Left ventricle myocardium superior (tissue), 1 donor: ENCODE data around the gene DCAF5. TPM values are rescaled to one million over a fixed set of nuclear protein-coding genes. Genes with fewer than 3 reads are reported as not detected.
"Not testable (repeated sequence)": the region's sequence is repeated elsewhere in the genome, so short reads cannot be mapped to it uniquely, and the experiment has no call there.

Experiments used
- ATAC-seq: fragments of 200-7000 bp; cut with Tn5 transposase; one replicate; pipeline ENCODE4 v1.9.1; 2020; ENCODE audit warnings: mild to moderate bottlenecking, moderate library complexity
- DNase-seq: peaks from one replicate; pipeline ENCODE4 v3.0.0-alpha.2; 2020
- intact Hi-C: fragments of 100-400 bp; cut with micrococcal nuclease; formaldehyde crosslinking; loops from one replicate; pipeline ENCODE4 v1.11.0; 2022
- total RNA-seq: library from RNA; stranded (reverse); fragmentation: NEBNext Ultra II Directional; extraction: Animal tissue kit (Norgen Biotek cat#: 25700); gene quantifications from one replicate; pipeline ENCODE4 v1.2.1, GENCODE V29; 2021
- donor health status: DM: no; HTN: yes; CAD: no; lungs with severe emphysema.

The DCAF5 gene
- total RNA-seq, 1 donor from 2014 or later, result 62.6 TPM

GRCh38 chr14:69083181-69083580, 69.7 kb downstream of the DCAF5 start:
- no peak for ATAC-seq
- DNase-seq, result no peak
- intact Hi-C loops, result no loop called here

- DNase-seq (no peak), ATAC-seq (no peak)
- intact Hi-C loops, result no loop called here
Measured at GRCh38 chr14:69081271-69081670, 71.6 kb downstream of the DCAF5 start.

GRCh38 chr14:69079747-69080146, 73.2 kb downstream of the DCAF5 start:
- no peak for DNase-seq
- ATAC-seq, result peak; percentile 15
- intact Hi-C loops, result no loop called here

DNA sequence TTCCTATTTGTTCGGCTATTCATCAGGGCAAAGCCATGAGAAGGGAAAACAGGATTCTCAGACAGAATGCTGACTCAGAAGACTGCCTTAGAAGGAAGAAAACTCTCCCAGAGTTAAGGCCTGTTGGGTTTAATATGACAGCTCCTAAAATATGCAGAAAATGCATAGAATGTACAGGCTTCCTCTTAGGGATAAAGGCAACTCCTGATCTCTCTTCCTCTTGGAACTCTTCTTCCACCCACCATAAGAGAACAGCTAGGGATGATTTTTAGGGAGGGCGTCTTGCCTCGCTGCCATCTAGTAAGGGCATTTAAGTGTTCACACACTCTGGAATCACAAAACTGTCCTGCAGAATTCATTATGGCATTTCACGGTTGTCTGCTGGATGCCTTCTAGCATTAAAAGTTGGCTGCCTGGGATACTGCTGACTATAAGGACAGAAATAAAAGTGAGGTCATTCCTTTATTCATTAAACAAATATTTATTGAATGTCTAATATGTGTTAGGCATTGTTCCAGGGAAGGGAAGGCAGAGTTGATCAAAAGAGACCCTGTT, 73.7 kb downstream of the DCAF5 start:
- DNase-seq (no peak), ATAC-seq (peak; percentile 76)
- intact Hi-C loops, result no loop called here

DNA sequence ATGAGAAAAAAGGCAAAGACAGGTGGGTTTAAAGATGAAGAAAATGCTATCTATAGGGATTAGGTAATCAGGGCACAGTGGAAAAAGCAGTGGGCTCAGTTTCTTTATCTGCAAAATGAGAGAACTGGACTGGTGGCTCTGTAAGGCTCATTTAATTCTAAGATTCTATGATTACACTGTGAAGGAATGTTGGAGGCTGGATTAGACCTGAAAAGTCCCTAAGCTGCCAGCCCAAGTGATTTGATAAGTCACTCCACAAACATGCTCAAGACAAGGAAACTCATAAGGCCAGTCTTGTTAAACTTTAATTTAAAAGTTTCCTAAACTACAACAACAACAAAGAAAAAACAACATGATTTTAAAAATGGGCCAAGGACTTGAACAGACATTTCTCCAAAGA, 75.1 kb downstream of the DCAF5 start:
- intact Hi-C loops, result no loop called here
- ATAC-seq (no peak), DNase-seq (no peak)

DNA sequence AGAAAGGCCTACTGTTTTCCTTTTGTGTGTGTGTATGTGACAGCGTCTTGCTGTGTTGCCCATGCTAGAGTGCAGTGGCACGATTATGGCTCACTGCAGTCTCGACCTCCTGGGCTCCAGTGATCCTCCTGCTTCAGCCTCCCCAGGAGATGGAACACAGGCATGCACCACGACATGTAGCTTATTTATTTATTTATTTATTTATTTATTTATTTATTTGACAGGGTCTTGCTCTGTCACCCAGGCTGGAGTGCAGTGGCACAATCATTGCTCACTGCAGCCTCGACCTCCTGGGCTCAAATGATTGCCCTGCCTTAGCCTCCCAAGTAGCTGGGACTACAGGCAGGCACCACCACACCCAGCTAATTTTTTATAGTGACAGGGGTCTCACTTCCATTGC, 75.7 kb downstream of the DCAF5 start:
- DNase-seq, ATAC-seq, intact Hi-C loops: not testable (repeated sequence)

DNA sequence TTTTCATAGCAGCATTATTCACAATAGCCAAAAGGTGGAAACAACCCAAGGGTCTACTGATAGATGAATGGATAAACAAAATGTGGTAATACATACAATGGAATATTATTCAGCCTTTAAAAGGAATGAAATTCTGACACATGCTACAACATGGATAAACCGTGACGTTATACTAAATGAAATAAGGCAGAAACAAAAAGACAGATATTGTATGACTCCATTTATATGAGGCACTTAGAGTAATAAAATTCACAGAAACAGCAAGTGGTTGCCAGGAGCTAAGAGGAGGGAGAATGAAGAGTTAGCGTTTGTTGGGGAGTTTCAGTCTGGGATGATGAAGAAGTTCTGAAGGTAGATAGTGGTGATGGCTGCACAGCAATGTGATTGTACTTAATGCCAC, 76.6 kb downstream of the DCAF5 start:
- intact Hi-C loops, result no loop called here
- ATAC-seq, result no peak
- no peak for DNase-seq

- ATAC-seq (no peak), DNase-seq (no peak)
- intact Hi-C loops, result no loop called here
Measured at GRCh38 chr14:69073915-69074314, 79.0 kb downstream of the DCAF5 start.

DNA sequence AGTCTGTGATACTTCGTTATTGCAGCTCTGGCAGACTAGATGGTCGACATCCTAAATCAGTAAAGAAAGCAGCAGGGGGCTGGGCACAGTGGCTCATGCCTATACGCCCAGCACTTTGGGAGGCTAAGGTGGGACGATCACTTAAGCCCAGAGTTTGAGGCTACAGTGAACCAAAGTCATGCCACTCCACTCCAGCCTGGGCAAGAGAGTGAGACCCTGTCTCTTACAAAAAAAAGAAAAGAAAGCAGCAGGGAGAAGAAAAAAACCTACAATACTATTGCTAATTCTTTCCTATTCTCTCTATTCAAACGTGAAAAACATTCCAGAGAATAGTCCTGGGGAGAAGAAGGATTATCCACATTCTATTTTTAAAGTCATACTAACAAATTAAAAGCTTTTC, 79.5 kb downstream of the DCAF5 start:
- no peak for DNase-seq
- ATAC-seq, result no peak
- intact Hi-C loops, result no loop called here

DNA sequence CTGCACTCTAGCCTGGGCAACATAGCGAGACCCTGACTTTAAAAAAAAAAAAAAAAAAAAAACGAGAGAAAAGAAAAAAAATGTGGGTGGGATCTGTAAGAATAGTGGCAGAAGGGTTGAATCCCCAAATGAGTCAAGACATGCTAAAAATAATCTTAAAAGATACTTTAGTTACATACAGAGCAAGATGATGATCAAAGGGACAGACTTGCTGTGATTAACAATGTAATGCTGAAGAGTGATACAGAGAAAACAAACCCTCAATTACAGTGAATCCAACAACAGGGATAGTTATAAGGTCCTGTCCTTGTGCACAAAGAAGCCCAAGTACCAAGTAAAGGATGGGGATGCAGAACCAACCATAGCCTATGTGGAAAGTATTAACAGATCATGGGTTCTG, 80.3 kb downstream of the DCAF5 start:
- intact Hi-C loops, result no loop called here
- no peak for ATAC-seq
- no peak for DNase-seq

DNA sequence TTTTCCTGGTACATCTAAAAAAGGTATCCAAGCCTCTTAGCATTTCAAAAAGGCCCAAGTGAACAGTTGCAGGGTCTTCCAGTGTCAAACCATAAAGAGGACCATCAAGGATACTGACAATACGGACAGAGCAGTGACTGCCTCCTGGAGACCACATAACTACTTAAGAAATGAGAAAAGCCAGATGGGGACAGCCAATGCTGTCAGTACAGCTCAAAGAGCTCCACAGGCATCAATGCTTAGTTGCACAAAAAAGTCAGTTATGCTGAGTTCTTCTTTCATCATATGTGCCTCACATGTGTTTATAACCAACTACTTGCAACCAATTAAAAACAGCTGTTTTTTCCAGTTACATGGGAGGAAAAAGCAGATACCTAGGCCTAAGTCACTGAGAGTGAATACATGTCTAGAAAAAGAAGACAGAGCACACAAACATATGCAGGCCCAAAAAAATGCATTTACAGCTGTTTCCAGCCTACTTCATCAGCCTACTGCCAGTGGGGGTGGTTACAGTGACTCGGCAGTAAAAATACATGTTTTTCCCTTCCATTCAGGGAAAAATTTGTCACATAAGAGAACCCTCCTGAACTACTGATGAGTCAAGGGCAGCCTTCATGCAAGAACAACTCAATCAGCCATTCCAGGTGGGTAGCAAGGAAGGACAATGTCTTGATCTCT, 84.0 kb downstream of the DCAF5 start:
- intact Hi-C loops, result no loop called here
- ATAC-seq, result no peak
- no peak for DNase-seq

- ATAC-seq (no peak), DNase-seq (no peak)
- intact Hi-C loops, result no loop called here
Measured at GRCh38 chr14:69066396-69067171, 86.3 kb downstream of the DCAF5 start.

- not testable (repeated sequence) for DNase-seq, ATAC-seq
Measured at GRCh38 chr14:69065934-69066333, 87.0 kb downstream of the DCAF5 start.

DNA sequence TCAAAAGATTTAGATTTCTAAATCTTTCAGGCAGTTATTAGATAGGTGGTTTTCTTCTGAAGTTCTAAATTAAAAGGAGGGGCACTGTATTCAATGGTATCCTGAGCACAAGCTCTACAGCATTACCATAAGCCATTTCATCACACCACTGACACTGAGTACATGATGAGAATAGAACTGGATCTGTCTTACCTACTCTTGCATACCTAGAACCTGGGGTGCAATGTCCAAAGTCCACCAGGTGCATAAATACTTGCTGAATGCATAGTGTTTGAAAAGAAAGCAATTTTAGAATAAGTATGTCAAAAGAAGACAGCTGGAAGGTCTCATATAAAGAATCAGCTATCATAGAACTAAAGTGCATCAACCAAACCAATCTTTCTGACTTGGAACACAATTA, 88.3 kb downstream of the DCAF5 start:
- ATAC-seq, result no peak
- no peak for DNase-seq

More at GRCh38 chr14:69065934-69066333, 87.0 kb downstream of the DCAF5 start:
- intact Hi-C loops, result not testable (repeated sequence)

DNA sequence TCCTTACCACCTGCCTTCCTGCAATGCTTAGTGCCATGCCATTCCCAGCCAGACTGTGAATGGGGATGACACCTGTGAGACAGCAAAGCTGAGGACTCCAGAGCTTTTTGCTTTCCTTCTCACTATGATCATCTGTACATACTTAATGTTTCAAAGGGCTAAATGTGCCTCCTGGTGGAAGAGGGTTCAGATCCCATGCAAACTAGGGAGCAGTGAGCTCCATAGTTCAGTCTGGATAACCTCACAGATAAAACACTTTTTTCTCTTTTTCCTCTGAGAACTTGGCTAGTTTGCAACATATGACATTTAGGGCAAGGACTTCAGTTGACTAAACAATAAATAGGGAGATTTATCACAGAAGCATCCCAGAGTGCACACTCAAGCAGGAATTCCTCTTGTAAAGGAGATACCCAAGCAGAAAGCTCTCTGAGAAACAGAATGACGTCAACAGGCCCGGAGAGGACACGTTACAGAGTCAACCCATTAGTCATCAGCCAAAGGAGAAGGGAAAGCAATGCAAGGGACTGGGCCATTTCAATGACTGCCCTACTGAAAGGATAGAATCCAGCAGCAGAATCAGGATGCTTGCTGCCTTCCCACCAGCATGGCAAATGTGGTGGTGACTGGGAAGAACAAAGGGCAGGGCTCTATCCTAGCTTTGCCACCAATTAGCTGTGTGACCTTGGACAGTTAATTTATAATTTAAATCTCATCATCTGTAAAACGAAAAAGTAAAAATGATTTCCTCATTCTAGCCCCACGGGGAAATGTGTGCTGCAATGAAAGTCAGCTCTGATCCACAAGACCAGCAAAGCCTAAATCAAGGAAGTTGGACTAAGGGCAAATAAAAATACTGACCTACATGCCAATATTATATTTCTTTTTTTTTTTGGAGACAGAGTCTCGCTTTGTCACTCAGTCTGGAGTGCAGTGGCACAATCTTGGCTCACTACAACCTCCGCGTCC, 93.0 kb downstream of the DCAF5 start:
- ATAC-seq, result peak; percentile 80
- intact Hi-C loops, result no loop called here
- no peak for DNase-seq

More for the DNA sequence above, 88.3 kb downstream of the DCAF5 start:
- intact Hi-C loops, result no loop called here

DNA sequence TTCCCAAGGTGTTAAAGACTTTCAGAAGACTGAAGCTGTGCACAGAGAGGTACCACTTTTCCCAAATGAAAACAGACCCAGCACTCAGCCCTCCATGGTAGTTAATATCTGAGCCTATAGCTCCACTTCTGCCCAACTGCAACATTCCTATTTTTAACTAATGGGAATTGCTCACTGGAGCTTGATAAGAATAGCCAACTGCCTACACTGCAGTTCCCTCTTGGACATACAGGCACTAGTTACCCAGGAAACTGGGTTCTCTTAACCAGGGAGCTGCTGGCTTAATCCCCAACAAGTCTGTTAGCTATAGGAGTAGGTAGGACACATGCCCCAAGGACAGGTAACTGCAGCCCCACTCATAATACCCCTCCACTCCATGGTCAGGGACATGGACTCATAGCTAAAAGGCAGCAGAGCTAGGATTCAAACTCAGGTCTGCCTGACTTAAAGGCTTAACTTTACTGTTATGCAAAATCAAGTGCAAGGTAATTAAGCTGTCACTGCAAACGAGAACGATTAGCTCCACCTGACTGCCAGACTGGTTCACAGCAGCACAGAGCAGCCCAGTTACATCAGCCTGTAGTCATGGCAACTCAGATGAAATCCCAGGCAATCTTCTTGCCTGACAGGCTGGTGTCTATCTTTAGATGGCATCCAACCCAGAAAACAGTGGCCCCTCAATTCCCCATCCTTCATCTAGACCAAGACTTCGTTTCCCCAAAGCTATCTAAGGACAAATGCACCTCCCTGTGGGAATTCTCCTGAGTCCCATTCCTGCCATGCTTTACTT, 96.7 kb downstream of the DCAF5 start:
- ATAC-seq, result peak; percentile 67
- no peak for DNase-seq
- intact Hi-C loops, result no loop called here

GRCh38 chr14:69055125-69055524, 97.8 kb downstream of the DCAF5 start:
- ATAC-seq, result no peak
- intact Hi-C loops, result no loop called here

DNA sequence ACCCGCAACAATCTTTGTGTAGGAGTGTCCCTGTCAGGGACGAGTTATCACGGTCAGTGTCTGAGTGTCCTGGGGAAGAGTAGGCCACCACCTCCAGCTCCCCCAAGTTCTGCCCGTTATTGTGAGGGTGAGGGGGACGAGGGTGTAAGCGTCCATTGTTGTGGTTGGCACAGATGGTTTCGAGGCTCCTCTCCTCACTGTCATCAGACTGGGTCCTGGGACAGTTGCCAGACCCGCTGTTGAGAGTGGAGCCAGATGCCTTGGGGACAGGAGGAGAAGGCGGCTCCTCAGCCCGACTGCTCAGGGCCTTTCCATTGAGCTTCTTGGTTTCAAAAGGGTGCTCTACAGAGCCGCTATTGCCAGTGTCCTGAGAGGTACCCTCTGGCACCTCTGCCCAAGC, 98.9 kb downstream of the DCAF5 start:
- peak; percentile 16 for ATAC-seq
- DNase-seq, result peak; percentile 53
- intact Hi-C loops, result no loop called here

More at GRCh38 chr14:69055125-69055524, 97.8 kb downstream of the DCAF5 start:
- DNase-seq, result no peak
